NAMALWA (cell line): ENCODE data around the gene EP300.
"Not testable (repeated sequence)": the region's sequence is repeated elsewhere in the genome, so short reads cannot be mapped to it uniquely, and the experiment has no call there.

Source experiments
- DNase-seq: peaks from one replicate; pipeline ENCODE4 v3.0.0-alpha.2; 2015; ENCODE audit warnings: low spot score

EP300 gene

DNA sequence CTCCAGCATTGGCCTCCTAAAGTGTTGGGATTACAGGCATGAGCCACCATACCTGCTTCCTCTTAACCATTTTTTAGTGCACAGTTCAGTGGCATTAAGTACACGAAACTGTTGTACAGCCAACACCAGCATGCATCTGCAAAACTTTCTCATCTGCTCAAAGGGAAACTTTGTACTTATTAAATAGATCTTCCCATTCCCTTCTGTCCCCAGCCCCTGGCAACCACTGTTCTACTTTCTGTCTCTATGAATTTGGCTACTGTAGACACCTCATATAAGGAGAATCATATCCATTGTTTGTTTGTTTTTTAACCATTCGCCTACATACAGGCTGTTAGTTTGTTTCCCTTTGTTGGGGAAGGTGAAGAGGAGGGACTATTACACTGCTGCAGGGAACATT, 6.5 kb upstream of the EP300 start:
- DNase-seq = no peak

DNA sequence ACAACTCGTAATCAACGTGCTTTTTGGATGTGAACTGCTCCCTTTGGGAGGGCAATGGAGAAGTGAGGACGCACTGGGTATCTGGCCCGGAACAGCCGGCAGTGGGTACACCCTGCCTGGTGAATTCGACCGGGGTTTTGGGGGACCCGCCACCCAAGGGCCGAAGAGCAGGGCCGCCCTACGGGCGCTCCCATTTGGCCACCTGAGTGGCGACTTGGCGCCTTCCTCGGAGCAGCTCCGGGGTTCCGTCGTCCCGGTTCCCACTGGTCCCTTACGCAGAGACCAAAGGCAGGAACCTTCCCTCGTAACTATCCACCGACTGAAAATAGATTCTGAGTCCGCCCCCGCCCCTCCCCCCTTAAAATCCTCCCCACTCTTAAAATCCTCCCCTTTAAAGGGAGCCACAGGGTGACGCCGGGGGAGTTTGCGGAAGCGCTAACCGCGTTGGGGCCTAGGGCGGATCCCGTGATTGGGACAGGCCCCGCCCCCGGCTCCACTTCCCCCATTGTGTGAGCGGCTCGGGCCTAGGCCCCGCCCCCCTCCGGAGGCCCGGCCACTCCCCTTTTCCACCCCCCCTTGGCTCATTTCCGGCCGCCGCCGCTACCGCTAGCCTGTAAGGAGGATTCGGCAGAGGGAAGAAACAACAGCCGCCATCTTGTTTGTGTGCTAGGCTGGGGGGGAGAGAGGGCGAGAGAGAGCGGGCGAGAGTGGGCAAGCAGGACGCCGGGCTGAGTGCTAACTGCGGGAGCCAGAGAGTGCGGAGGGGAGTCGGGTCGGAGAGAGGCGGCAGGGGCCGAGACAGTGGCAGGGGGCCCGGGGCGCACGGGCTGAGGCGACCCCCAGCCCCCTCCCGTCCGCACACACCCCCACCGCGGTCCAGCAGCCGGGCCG, 1.0 kb upstream of the EP300 start:
- DNase-seq = peak; percentile 98

DNA sequence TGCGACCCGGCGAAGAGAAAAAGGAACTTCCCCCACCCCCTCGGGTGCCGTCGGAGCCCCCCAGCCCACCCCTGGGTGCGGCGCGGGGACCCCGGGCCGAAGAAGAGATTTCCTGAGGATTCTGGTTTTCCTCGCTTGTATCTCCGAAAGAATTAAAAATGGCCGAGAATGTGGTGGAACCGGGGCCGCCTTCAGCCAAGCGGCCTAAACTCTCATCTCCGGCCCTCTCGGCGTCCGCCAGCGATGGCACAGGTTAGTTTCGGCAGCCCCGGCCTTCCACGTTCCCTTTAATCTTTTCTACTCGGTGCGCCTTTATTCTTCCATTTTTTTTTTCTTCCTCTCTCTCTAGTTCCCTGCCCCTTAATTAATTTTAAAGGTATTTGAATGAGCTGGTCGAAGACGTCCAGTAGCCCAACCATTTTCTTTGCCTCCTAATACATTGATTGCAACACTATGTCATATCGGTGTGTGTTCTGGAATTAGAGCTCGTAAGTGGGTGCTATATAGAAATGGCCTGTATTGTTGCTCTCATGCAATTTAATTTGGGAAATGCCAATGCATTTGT, 537 bp downstream of the EP300 start:
- peak; percentile 69 for DNase-seq

DNA sequence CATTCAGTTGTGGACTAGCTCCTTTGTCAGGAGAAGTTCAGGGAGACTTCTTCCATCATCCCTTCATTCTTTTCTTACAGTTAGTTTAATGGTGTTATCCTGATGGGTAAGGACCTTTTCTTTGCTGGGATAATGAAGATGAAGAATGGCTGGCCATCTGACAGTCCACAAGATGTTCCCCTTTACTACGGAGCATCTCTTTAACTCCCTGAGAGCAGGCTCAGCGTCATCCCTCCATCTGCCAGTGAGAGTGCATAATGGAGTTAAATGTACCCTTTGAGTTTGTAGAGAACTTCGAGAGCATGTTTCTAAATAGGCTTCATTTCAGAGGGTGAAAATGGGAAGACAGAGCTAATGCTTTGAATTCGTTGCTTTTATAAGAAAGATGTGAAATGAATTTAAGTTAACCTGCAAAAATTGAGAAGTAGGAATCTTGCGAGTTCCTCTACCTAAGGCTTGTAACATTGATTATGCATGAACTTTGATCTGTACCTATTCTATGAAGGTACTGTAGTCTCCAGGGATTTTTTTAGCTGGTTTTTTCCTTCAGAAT, 1.7 kb downstream of the EP300 start:
- peak; percentile 71 for DNase-seq

DNA sequence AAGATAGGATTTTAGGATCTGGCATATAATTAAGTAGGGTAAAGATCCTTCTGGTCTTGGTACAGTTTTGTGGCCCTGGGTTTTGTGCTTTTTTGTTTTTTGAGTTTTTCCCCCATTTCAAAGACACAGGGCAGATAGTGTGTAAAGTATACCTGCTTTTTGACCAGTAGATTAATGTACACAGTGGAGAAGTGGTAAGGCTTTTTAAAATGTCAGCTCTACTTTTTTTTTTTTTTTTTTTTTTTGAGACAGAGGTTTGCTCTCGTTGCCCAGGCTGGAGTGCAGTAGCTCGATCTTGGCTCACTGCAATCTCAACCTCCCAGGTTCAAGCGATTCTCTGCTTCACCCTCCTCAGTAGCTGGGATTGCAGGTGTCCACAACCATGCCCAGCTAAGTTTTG, 4.0 kb downstream of the EP300 start:
- no peak for DNase-seq

DNA sequence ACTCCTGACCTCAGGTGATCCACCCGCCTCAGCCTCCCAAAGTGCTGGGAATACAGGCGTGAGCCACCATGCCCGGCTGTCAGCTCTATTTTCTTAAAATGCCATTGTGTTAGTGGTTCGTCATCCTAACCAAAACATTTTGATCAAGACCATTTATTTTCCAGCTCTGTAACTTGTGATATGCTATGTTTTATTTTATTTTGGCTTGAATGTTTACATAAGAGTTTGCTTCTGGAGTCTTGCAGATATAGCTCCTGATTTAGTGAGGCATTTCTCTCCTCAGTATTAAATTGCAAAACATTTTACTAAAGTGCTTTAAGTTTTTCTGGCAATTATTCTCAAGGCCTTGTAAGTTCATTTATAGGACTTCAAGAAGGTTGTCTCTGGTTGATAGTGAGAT, 4.4 kb downstream of the EP300 start:
- no peak for DNase-seq

DNA sequence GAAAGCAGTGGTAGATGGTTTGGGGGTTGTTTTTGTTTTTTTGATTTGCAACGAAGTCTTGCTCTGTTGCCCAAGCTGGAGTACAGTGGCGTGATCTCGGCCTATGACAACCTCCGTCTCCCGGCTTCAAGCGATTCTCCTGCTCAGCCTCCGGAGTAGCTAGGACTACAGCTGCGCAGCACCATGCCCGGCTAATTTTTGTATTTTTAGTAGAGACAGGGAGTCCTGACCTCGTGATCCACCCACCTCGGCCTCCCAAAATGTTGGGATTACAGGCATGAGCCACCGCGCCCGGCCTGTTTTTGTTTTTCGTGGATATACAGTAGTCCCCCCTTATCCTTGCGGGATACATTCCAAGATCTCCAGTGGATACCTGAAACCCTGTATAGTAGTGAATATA, 6.6 kb downstream of the EP300 start:
- no peak for DNase-seq

DNA sequence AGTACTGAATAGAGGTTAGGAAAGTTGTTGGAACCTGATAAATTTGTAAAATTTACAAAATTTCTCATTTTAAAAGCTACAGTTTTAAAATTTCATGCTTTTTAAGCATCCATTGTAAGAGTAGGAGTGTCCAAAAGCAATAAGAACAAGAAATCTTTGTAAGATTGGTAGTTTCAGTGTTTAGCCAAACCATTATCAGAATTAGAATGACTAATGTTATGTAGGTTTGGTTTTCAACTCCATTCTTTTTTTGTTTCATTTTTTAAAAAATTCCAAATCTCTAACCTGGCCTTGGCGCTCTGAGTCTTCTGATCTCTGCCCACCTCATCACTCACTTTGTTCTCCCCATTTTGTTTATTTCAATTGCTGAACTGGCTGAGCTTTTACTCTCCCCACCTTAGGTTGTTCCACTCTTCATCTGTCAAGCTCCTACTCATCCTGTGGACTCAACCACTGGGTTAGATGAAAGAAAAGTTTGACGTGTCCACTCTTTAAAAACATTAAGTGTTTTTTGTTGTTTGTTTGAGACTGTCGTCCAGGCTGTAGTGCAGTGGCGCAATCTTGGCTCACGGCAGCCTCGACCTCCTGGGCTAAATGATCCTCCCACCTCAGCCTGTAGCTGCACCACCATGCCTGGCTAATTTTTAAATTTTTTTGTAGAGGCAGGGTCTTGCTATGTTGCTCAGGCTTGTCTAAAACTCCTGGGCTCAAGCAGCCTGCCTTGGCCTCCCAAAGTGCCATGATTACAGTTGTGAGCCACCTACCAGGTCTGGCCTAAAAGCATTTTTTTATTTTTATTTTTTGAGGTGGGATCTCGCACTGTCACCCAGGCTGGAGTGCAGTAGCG, 14.0 kb downstream of the EP300 start:
- no peak for DNase-seq

DNA sequence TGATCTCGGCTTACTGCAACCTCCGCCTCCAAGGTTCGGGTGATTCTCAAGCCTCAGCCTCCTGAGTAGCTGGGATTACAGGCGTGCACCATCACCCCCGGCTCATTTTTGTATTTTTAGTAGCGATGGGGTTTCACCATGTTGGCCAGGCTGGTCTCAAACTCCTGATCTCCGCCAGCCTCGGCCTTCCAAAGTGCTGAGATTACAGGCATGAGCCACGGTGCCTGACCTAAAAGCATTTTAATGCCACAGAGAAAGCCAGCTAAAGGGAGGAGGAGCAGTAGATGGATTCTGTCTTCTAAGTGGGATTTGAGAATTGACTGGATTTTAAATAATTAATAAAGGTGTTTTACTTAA, 14.6 kb downstream of the EP300 start:
- DNase-seq = not testable (repeated sequence)

DNA sequence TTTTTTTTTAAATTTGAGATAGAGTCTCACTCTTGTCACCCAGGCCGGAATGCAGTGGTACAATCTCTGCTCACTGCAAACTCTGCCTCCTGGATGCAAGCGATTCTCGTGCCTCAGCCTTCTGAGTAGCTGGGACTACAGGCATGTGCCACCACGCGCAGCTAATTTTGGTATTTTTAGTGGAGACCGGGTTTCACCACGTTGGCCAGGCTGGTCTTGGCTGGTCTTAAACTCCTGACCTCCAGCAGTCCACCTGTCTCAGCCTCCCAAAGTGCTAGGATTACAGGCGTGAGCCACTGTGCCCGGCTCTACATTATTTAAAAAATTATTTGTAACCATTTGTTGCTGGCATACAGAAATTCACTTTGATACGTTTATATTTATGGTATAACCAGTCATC, 18.6 kb downstream of the EP300 start:
- DNase-seq = no peak

DNA sequence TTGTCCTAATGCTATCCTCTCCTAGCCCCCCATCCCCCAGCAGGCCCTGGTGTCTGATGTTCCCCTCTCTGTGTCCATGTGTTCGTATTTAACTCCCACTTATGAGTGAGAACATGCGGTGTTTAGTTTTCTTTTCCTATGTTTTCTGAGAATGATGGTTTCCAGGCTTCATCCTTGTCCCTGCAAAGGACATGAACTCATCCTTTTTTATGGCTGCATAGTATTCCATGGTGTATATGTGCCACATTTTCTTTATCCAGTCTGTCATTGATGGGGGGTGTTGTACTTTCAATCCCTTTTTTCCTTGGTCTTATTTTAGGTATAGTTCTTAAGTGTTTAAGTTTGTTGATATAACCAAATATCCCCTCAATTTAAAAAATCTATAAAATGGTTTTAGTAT, 23.9 kb downstream of the EP300 start:
- DNase-seq = no peak

DNA sequence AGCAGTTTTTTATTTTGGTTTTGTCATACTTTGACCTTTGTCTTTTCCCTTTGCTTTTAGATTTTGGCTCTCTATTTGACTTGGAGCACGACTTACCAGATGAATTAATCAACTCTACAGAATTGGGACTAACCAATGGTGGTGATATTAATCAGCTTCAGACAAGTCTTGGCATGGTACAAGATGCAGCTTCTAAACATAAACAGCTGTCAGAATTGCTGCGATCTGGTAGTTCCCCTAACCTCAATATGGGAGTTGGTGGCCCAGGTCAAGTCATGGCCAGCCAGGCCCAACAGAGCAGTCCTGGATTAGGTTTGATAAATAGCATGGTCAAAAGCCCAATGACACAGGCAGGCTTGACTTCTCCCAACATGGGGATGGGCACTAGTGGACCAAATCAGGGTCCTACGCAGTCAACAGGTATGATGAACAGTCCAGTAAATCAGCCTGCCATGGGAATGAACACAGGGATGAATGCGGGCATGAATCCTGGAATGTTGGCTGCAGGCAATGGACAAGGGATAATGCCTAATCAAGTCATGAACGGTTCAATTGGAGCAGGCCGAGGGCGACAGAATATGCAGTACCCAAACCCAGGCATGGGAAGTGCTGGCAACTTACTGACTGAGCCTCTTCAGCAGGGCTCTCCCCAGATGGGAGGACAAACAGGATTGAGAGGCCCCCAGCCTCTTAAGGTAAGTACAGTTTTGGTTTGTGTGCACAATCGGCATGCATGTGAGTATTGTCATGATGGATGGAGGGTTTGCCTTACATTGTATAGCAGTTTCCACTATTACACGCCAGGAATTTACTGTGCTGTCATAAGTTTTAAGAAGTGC, 25.0 kb downstream of the EP300 start:
- DNase-seq = no peak

DNA sequence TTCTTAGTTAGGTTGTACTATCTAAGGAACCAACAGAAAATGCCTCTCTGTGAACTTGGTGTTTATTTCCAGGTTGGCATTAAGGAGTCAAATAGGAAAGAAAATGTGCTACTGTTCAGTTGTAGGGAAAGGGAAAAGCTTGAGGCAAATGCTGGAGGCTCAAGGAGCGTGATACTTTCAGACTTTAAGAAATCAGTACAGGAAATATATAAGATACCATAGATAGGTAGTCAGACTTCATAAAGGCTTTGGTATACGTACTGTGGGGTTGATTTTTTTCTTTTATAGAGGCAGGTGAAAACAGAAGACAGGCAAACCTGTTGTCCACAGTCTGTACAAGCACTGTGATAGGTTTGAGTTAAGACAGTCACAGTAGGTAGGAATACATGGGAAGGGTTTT, 30.8 kb downstream of the EP300 start:
- DNase-seq = no peak

DNA sequence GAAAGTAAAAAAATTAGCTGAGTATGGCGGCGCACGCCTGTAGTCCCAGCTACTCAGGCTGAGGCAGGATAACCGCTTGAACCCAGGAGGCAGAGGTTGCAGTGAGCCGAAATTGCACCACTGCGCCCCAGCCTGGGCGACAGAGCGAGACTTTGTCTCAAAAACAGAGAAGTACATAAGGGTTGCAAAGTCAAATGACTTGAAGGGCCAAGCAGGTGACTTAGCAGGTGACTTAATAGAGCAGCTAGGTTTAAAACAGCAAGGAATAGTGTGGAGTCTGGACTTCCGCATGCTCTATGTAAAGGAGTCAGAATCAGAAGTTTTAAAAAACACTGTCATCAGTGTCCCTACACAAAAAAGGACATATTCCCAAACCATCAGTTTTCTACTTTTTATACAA, 31.7 kb downstream of the EP300 start:
- no peak for DNase-seq

DNA sequence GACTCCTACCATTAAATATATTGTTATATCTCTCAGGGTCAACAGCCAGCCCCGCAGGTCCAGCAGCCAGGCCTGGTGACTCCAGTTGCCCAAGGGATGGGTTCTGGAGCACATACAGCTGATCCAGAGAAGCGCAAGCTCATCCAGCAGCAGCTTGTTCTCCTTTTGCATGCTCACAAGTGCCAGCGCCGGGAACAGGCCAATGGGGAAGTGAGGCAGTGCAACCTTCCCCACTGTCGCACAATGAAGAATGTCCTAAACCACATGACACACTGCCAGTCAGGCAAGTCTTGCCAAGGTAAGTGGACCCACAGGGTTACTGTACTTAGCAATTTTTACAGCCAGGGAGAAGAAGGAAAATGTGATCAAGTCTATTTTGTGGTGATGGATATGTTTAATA, 35.1 kb downstream of the EP300 start:
- DNase-seq = no peak

DNA sequence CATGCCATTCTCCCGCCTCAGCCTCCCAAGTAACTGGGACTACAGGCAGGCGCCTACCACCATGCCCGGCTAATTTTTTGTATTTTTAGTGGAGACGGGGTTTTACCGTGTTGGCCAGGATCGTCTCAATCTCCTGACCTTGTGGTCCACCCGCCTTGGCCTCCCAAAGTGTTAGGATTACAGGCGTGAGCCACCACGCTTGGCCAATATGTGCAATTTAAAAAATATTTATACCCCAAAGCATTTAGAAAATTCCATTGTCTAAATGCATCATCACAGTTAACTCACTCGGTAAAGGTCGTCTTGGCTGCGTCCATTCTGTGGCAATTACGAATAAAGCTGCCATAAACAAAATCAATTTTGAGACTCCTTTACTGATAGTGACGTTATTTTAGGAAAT, 36.2 kb downstream of the EP300 start:
- DNase-seq = no peak

DNA sequence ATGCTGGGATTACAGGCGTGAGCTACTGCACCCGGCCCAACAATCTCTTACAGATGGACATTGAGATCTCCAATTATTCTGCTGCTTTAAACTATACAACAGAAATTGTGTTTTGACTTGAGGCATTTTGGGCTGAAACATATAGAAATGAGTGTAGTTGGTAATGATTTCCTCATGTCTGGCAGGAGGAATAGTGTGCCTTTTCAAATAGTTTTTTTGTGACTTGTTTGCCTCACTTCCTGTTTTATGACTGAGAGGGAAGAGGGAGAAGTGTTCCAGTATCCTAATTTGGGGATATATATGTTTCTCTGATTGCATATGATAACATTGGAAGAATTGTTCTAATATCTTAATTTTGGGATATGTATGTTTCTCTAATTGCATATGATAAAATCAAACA, 40.2 kb downstream of the EP300 start:
- no peak for DNase-seq

DNA sequence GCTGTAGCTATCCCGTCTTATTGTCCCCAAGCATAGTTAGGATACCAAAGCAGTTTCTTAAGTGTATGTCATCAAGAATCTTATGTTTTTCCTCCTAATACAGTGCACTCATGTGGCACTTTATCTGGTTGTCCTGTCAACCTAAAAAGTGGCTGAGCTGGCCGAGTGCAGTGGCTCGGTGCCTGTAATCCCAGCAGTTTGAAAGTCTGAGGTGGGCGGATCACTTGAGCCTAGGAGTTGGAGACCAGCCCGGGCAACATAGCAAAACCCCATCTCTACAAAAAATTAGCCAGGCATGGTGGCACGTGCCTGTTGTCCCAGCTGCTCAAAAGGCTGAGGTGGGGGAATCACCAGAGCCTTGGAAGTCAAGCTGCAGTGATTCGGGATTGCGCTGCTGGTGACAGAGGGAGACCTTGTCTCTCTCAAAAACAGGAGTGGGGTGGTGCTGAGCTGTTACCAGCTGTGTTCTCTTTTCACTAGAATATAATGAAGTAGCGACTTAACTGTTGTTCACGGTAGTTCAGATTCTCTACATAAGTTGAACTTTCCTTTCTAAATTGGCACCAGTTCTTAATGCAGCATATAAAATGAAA, 48.1 kb downstream of the EP300 start:
- DNase-seq = no peak

DNA sequence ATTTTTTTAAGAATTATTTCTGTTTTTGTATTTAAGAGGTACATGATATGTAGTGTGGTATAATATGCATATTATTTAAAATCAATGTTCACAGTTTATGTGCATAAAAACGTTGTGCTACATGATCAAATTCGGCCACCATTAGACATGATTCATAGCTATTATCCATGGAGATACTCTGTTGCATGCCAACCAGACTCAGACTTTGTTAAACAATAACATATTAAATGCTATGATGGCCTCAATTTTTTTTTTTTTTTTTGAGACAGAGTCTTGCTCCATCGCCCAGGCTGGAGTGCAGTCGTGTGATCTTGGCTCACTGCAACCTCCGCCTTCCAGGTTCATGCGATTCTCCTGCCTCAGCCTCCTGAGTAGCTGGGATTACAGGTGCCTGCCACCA, 53.5 kb downstream of the EP300 start:
- not testable (repeated sequence) for DNase-seq

DNA sequence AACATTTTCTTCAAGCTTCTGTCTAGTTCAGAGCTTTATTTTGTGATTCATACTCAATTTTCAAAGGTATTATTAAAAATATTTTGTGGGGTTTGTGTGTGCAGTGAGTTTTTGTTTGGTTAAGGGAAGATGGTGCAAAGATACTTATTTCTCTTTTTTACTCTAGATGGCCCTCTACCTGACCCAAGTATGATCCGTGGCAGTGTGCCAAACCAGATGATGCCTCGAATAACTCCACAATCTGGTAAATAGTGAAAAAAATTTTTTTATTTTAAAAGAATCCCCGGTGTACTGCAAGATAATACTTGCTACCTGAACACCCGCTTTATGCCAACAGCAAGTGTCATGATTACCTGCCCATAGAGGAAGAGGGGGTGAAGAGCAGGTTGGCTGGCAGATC, 54.2 kb downstream of the EP300 start:
- no peak for DNase-seq

DNA sequence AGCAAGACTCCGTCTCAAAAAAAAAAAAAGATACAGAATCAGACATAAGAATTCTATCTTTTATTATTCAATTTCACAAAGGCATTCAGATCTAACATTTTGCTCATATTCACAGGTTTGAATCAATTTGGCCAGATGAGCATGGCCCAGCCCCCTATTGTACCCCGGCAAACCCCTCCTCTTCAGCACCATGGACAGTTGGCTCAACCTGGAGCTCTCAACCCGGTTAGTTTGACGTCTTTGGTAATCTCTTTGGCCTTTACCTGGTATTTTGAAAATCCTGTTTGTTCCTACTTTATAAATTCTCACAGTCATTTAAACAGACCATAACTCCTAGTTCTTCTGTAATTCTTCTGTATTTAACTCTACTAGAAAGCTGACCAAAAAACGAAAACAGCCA, 55.3 kb downstream of the EP300 start:
- DNase-seq = no peak
